Thoracic aorta (tissue), 2 donors: Measurements from ENCODE around the gene SHISAL1. TPM values are rescaled to one million over a fixed set of nuclear protein-coding genes. Genes with fewer than 3 reads are reported as not detected.

Source experiments
- ATAC-seq: fragments of 150-250 bp; one replicate; pipeline ENCODE4 v1.8.0; 2017; ENCODE audit warnings: low read depth; ENCODE audit not compliant: insufficient number of reproducible peaks, low FRiP score
- DNase-seq: peaks from one replicate; pipeline ENCODE4 v3.0.0-alpha.2; 2020; ENCODE audit warnings: low spot score
- H3K27ac ChIP-seq, 2 donors: fragments of 200-600 bp; sonication (generic); 1 replicate in 1 of 2; 2 replicates in 1 of 2; pipeline ENCODE4 v1.5.1; 2016; ENCODE audit warnings: mild to moderate bottlenecking in 2 of 2, moderate library complexity in 2 of 2
- H3K27me3 ChIP-seq: fragments of 200-600 bp; sonication (generic); replicated peaks from 2 replicates; pipeline ENCODE4 v1.6.0; 2016; ENCODE audit warnings: mild to moderate bottlenecking; ENCODE audit not compliant: insufficient read depth
- H3K36me3 ChIP-seq: fragments of 200-600 bp; sonication (generic); one replicate; pipeline ENCODE4 v1.5.1; 2016
- H3K4me1 ChIP-seq, 2 donors: fragments of 200-600 bp; sonication (generic); 1 replicate in 1 of 2; 2 replicates in 1 of 2; pipeline versions ENCODE4 v1.5.1 to v1.6.0; 2016; ENCODE audit warnings: low read depth in 2 of 2, mild to moderate bottlenecking in 1 of 2; ENCODE audit not compliant: control insufficient read depth in 1 of 2
- H3K4me3 ChIP-seq: fragments of 200-600 bp; sonication (generic); 2 replicates; pipeline ENCODE4 v1.5.1; 2016; ENCODE audit warnings: mild to moderate bottlenecking
- H3K9me3 ChIP-seq: fragments of 200-600 bp; sonication (generic); 2 replicates; pipeline ENCODE4 v1.5.1; 2016
- CTCF ChIP-seq: fragments of 200-600 bp; sonication (generic); IDR thresholded peaks from one replicate; pipeline ENCODE4 v1.5.1; 2019; ENCODE audit warnings: antibody characterized with exemption
- total RNA-seq, 2 donors: library from RNA; depleted of rRNA; stranded (reverse); fragments of >200 nt; gene quantifications; one replicate each; pipeline versions ENCODE4 v1.1.0 to v1.2.3, GENCODE V29; 2016

SHISAL1 gene
- total RNA-seq, 2 donors from 2014 or later, result 0.81 to 3.4 TPM

- Histone ChIP-seq H3K36me3 (no peaks in the 10 kb centered on the region), H3K27ac (no peak overlapping the region), H3K4me3 (no peak overlapping the region), H3K4me1 (no peaks in the 10 kb centered on the region), H3K9me3 (no peaks in the 10 kb centered on the region), H3K27me3 (no peaks in the 10 kb centered on the region)
- ATAC-seq, result no peak
- TF ChIP-seq CTCF, result no peak
- no peak for DNase-seq
These were observed 45.7 kb downstream of the SHISAL1 start for GRCh38 chr22:44266796-44267760.

GRCh38 chr22:44263547-44263946, 49.2 kb downstream of the SHISAL1 start:
- H3K4me3 ChIP-seq, result no peak overlapping the region
- no peaks in the 10 kb centered on the region for H3K27me3 ChIP-seq
- H3K4me1 ChIP-seq, result no peaks in the 10 kb centered on the region
- no peak for TF ChIP-seq CTCF
- no peak overlapping the region for H3K27ac ChIP-seq
- DNase-seq, result no peak
- no peaks in the 10 kb centered on the region for H3K36me3 ChIP-seq
- no peaks in the 10 kb centered on the region for H3K9me3 ChIP-seq
- no peak for ATAC-seq

GRCh38 chr22:44261861-44262595, 50.7 kb downstream of the SHISAL1 start:
- TF ChIP-seq CTCF, result no peak
- no peaks in the 10 kb centered on the region for H3K27me3 ChIP-seq
- DNase-seq (no peak), ATAC-seq (no peak)
- H3K27ac ChIP-seq, result no peak overlapping the region
- H3K4me3 ChIP-seq, result no peak overlapping the region
- no peaks in the 10 kb centered on the region for H3K4me1 ChIP-seq
- no peaks in the 10 kb centered on the region for H3K36me3 ChIP-seq
- no peaks in the 10 kb centered on the region for H3K9me3 ChIP-seq

- no peaks in the 10 kb centered on the region for H3K27me3 ChIP-seq
- H3K9me3 ChIP-seq, result no peaks in the 10 kb centered on the region
- no peak overlapping the region for H3K4me3 ChIP-seq
- ATAC-seq, result no peak
- DNase-seq, result no peak
- H3K27ac ChIP-seq, result no peak overlapping the region
- TF ChIP-seq CTCF, result no peak
- no peaks in the 10 kb centered on the region for H3K4me1 ChIP-seq
- H3K36me3 ChIP-seq, result no peaks in the 10 kb centered on the region
These were observed 51.4 kb downstream of the SHISAL1 start for GRCh38 chr22:44261164-44261860.
